ENCODE results near the gene STPG4. TPM values are rescaled to one million over a fixed set of nuclear protein-coding genes. Genes with fewer than 3 reads are reported as not detected.

The STPG4 gene
- total RNA-seq, 4 donors from 2014 or later: 0.64 to 1.2 (median 0.82) TPM; not detected in 1

GRCh38 chr2:47133046-47133445 lies 22.1 kb downstream of the STPG4 start:
- in situ Hi-C loops (cut with MboI; ENCODE audit: low pct_ligation_motif_present in 1 of 4, low pct_unique_long_range_greater_than_20kb in 1 of 4, low sequenced_read_pairs in 3 of 4): no loop called here
- H3K4me1 ChIP-seq: no peaks in the 10 kb centered on the region
- TF ChIP-seq POLR2AphosphoS5 (IDR thresholded peaks at IDR 0.05): no peak
- TF ChIP-seq, protein P1, sequence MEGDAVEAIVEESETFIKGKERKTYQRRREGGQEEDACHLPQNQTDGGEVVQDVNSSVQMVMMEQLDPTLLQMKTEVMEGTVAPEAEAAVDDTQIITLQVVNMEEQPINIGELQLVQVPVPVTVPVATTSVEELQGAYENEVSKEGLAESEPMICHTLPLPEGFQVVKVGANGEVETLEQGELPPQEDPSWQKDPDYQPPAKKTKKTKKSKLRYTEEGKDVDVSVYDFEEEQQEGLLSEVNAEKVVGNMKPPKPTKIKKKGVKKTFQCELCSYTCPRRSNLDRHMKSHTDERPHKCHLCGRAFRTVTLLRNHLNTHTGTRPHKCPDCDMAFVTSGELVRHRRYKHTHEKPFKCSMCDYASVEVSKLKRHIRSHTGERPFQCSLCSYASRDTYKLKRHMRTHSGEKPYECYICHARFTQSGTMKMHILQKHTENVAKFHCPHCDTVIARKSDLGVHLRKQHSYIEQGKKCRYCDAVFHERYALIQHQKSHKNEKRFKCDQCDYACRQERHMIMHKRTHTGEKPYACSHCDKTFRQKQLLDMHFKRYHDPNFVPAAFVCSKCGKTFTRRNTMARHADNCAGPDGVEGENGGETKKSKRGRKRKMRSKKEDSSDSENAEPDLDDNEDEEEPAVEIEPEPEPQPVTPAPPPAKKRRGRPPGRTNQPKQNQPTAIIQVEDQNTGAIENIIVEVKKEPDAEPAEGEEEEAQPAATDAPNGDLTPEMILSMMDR (IDR thresholded peaks at IDR 0.05): no peak
- TF ChIP-seq POLR2A (IDR thresholded peaks at IDR 0.05): no peak
- TF ChIP-seq EP300 (IDR thresholded peaks at IDR 0.05; ENCODE audit: low read depth): no peak
- no peak for DNase-seq
- H3K4me3 ChIP-seq: no peak overlapping the region
- no peaks in the 10 kb centered on the region for H3K27me3 ChIP-seq
- H3K9me3 ChIP-seq: peaks cover 0 to 3% of the 10 kb centered on the region in 2 donors
- 97 to 100% methylated on average over 4 of the region's 4 CpGs for WGBS, 2 donors (ENCODE audit: low coverage in 1 of 2)
- no peaks in the 10 kb centered on the region for H3K36me3 ChIP-seq
- no peak overlapping the region for H3K27ac ChIP-seq
- intact Hi-C loops (cut with DNase I; ENCODE audit: low total_unique reads): no loop called here

DNA sequence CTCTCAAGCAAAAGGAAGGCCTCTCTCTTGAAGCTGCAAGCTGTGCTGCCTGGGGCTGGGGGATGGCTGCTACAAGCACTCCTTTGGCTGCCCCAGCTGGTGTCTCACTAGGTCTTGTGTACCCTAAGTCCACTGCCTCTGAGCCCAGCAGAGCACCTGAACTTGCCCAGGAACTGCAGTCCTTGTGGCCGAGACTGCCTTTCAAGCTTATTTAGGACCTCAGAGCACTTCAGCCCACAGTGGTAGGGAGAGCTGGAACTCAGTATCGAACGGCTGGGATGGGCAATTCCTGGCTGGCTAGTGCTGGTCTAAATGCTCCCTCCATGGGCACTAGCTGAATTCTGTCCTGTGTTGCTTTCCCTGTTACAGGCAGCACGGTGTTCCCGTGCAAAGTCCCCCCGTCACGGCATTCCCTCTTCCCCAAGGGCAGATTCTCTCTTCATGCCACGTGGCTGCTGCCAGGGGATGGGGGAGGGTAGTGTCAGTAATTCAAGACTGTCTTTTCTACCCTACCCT lies 25.9 kb downstream of the STPG4 start:
- intact Hi-C loops (cut with DNase I; ENCODE audit: low total_unique reads): no loop called here
- 80 to 86% methylated on average over 4 to 7 of the region's 8 CpGs for WGBS, 2 donors (ENCODE audit: low coverage in 1 of 2)
- Histone ChIP-seq H3K27ac (no peak overlapping the region), H3K4me3 (no peak overlapping the region), H3K27me3 (no peaks in the 10 kb centered on the region), H3K36me3 (no peaks in the 10 kb centered on the region), H3K4me1 (no peaks in the 10 kb centered on the region), H3K9me3 (peaks cover 0 to under 1% of the 10 kb centered on the region in 2 donors)
- no peak for DNase-seq
- in situ Hi-C loops (cut with MboI; ENCODE audit: low pct_ligation_motif_present in 1 of 4, low pct_unique_long_range_greater_than_20kb in 1 of 4, low sequenced_read_pairs in 3 of 4): no loop called here
- TF ChIP-seq POLR2A (IDR thresholded peaks at IDR 0.05): no peak
- TF ChIP-seq, protein P1 (IDR thresholded peaks at IDR 0.05): no peak
- TF ChIP-seq POLR2AphosphoS5 (IDR thresholded peaks at IDR 0.05): no peak
- TF ChIP-seq EP300 (IDR thresholded peaks at IDR 0.05; ENCODE audit: low read depth): no peak

- TF ChIP-seq, protein P1 (IDR thresholded peaks at IDR 0.05): no peak
- TF ChIP-seq POLR2A (IDR thresholded peaks at IDR 0.05): no peak
- H3K9me3 ChIP-seq: no peaks in the 10 kb centered on the region
- H3K36me3 ChIP-seq: no peaks in the 10 kb centered on the region
- intact Hi-C loops (cut with DNase I; ENCODE audit: low total_unique reads) (no loop called here), in situ Hi-C loops (cut with MboI; ENCODE audit: low pct_ligation_motif_present in 1 of 4, low pct_unique_long_range_greater_than_20kb in 1 of 4, low sequenced_read_pairs in 3 of 4) (no loop called here)
- H3K27me3 ChIP-seq: no peaks in the 10 kb centered on the region
- 100% methylated on average over 2 of the region's 2 CpGs; no CpG with 5 or more reads in 1 of the 2 donors for WGBS, 2 donors (ENCODE audit: low coverage in 1 of 2)
- no peaks in the 10 kb centered on the region for H3K4me1 ChIP-seq
- H3K27ac ChIP-seq: no peak overlapping the region
- no peak for DNase-seq
- no peak overlapping the region for H3K4me3 ChIP-seq
Observed at GRCh38 chr2:47128705-47129104, 26.4 kb downstream of the STPG4 start.

DNA sequence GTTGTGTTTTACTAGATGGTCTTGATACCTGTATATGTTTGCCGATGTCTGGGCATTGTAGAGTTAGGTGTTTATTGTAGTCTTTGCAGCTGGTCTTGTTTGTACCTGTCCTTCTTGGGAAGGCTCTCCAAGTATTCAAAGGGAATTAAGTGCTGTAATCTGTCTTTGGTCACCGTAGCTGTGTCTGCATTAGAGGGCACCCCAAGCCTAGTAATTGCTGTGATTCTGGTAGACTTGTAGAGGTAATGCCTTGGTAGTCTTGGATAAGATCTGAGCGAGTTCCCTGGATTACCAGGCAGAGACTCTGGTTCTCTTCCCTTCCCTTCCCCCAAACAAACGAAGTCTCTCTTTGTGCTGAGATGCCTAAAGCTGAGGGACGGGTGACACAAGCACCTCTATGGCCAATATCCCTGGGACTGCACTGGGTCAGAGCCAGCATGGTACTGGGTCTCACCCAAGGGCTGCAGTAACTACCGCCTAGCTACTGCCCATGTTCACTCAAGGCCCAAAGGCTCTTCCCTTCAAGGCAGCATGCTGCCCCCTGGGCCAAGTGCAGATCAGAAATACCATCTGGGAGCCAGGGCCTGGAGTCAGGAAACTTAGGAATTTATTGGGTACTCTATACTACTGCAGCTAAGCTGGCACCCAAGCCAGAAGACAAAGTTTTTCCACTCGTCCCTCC lies 27.1 kb downstream of the STPG4 start:
- H3K4me1 ChIP-seq: no peaks in the 10 kb centered on the region
- no peaks in the 10 kb centered on the region for H3K36me3 ChIP-seq
- intact Hi-C loops (cut with DNase I; ENCODE audit: low total_unique reads): no loop called here
- in situ Hi-C loops (cut with MboI; ENCODE audit: low pct_ligation_motif_present in 1 of 4, low pct_unique_long_range_greater_than_20kb in 1 of 4, low sequenced_read_pairs in 3 of 4): no loop called here
- WGBS, 2 donors (ENCODE audit: low coverage in 1 of 2): 80 to 81% methylated on average over 1 to 7 of the region's 7 CpGs
- no peaks in the 10 kb centered on the region for H3K9me3 ChIP-seq
- TF ChIP-seq, protein P1 (IDR thresholded peaks at IDR 0.05): no peak
- TF ChIP-seq EP300 (IDR thresholded peaks at IDR 0.05; ENCODE audit: low read depth) (no peak), POLR2A (IDR thresholded peaks at IDR 0.05) (no peak), POLR2AphosphoS5 (IDR thresholded peaks at IDR 0.05) (no peak)
- no peaks in the 10 kb centered on the region for H3K27me3 ChIP-seq
- no peak overlapping the region for H3K27ac ChIP-seq
- no peak for DNase-seq
- H3K4me3 ChIP-seq: no peak overlapping the region

All from transverse colon (tissue), 4 donors.